ENCODE measurements around the gene MSLN. TPM values are rescaled to one million over a fixed set of nuclear protein-coding genes. Genes with fewer than 3 reads are reported as not detected.

The MSLN gene
- total and polyA plus RNA-seq, 9 of the 15 experiments (the other 6 are each of a cell fraction or from before 2014, with no cell fraction given), result not detected

DNA sequence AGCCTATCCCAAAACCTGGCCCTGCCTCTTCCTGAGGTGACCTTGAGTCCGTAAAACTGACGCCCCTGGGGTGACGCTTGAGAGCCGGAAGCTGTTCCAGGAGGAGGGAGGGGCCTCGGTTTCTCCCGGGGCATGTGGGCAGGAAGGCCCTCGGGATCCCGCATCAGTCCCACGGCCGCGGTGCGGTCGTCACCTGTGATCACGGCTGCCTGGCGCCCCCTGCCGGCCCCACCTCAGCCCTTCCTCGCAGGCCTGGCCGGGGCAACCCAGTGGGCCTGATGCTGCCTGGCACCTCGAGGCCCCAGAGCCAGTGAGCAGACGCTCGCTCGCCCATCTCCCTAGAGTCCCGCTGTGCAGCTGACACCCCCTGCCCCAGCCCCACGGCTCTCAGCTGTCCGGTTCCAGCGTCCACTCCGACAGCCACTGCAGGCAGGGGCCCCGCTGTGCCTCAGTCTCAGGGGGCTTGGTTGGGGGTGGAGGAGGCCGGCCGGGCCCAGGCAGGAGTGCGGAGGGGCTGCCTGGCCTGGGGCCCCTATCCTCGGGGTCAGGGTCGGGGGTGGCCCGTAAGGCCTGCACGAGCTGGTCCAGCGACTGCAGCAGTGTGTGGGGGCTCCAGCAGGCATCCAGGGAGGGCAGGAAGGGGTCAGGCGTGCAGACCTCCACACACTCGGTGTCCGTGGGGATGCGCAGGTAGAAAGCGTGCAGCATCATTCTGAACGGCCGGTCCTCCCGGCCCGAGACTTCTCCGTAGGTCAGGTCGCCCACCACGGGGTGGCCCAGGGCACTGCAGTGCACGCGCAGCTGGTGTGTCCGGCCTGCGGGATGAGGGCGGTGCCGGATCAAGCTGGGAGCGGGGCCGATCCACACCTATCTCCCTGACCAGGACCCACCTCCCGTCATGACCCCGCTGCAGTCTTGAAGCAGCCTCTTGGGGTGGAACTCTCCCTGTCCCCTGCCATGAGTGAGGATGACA lies 25.3 kb downstream of the MSLN start (continued):
- TF ChIP-seq ZFX (CRISPR knock-in tag; IDR thresholded peaks at IDR 0.05), result peak; percentile 31; the same call in 1 of the 2 replicates
- 0 out of 2 replicates have a peak, but pooled peaks have one; percentile 12 for TF ChIP-seq ZSCAN32 (CRISPR knock-in tag; IDR thresholded peaks at IDR 0.05)
- peak; percentile 76 to 84 for TF ChIP-seq RAD21 (CRISPR knock-in tag; conservative IDR thresholded peaks at IDR 0.05 in 1 of 2, IDR thresholded peaks at IDR 0.05 in 1 of 2)
- TF ChIP-seq CREM (IDR thresholded peaks at IDR 0.05; ENCODE audit: low read depth), result 0 out of 2 replicates have a peak, but pooled peaks have one; percentile 36
- TF ChIP-seq, protein P1, sequence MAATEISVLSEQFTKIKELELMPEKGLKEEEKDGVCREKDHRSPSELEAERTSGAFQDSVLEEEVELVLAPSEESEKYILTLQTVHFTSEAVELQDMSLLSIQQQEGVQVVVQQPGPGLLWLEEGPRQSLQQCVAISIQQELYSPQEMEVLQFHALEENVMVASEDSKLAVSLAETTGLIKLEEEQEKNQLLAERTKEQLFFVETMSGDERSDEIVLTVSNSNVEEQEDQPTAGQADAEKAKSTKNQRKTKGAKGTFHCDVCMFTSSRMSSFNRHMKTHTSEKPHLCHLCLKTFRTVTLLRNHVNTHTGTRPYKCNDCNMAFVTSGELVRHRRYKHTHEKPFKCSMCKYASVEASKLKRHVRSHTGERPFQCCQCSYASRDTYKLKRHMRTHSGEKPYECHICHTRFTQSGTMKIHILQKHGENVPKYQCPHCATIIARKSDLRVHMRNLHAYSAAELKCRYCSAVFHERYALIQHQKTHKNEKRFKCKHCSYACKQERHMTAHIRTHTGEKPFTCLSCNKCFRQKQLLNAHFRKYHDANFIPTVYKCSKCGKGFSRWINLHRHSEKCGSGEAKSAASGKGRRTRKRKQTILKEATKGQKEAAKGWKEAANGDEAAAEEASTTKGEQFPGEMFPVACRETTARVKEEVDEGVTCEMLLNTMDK (IDR thresholded peaks at IDR 0.05; ENCODE audit: borderline replicate concordance, insufficient read depth, low read depth, low read length, poor library complexity, severe bottlenecking), result peak; percentile 85
- no peak for TF ChIP-seq ERF (CRISPR knock-in tag; IDR thresholded peaks at IDR 0.05)
- TF ChIP-seq SIN3B (IDR thresholded peaks at IDR 0.05; ENCODE audit: low read depth), result peak; percentile 61; the same call in 1 of the 2 replicates
- TF ChIP-seq CTBP1 (IDR thresholded peaks at IDR 0.05; ENCODE audit: borderline replicate concordance), result peak; percentile 74
- TF ChIP-seq, protein P2, sequence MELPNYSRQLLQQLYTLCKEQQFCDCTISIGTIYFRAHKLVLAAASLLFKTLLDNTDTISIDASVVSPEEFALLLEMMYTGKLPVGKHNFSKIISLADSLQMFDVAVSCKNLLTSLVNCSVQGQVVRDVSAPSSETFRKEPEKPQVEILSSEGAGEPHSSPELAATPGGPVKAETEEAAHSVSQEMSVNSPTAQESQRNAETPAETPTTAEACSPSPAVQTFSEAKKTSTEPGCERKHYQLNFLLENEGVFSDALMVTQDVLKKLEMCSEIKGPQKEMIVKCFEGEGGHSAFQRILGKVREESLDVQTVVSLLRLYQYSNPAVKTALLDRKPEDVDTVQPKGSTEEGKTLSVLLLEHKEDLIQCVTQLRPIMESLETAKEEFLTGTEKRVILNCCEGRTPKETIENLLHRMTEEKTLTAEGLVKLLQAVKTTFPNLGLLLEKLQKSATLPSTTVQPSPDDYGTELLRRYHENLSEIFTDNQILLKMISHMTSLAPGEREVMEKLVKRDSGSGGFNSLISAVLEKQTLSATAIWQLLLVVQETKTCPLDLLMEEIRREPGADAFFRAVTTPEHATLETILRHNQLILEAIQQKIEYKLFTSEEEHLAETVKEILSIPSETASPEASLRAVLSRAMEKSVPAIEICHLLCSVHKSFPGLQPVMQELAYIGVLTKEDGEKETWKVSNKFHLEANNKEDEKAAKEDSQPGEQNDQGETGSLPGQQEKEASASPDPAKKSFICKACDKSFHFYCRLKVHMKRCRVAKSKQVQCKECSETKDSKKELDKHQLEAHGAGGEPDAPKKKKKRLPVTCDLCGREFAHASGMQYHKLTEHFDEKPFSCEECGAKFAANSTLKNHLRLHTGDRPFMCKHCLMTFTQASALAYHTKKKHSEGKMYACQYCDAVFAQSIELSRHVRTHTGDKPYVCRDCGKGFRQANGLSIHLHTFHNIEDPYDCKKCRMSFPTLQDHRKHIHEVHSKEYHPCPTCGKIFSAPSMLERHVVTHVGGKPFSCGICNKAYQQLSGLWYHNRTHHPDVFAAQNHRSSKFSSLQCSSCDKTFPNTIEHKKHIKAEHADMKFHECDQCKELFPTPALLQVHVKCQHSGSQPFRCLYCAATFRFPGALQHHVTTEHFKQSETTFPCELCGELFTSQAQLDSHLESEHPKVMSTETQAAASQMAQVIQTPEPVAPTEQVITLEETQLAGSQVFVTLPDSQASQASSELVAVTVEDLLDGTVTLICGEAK (IDR thresholded peaks at IDR 0.05), result 0 out of 2 replicates have a peak, but pooled peaks have one; percentile 19
- TF ChIP-seq, protein P2 (CRISPR knock-in tag; IDR thresholded peaks at IDR 0.05), result no peak
- peak; percentile 40; the same call in 1 of the 2 replicates for TF ChIP-seq ARID2 (IDR thresholded peaks at IDR 0.05)
- TF ChIP-seq HDGF (IDR thresholded peaks at IDR 0.05), result 0 out of 2 replicates have a peak, but pooled peaks have one; percentile 46
- TF ChIP-seq, protein P3, sequence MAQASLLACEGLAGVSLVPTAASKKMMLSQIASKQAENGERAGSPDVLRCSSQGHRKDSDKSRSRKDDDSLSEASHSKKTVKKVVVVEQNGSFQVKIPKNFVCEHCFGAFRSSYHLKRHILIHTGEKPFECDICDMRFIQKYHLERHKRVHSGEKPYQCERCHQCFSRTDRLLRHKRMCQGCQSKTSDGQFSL (CRISPR knock-in tag; IDR thresholded peaks at IDR 0.05), result peak; percentile 69; the same call in 1 of the 2 replicates
- TF ChIP-seq, protein P3 (tag; IDR thresholded peaks at IDR 0.05), result no peak
